PC-9 (cell line): Measurements from ENCODE around the gene RELCH. TPM values are rescaled to one million over a fixed set of nuclear protein-coding genes. Genes with fewer than 3 reads are reported as not detected.

ENCODE experiments used
- BruUV-seq: library from RNA; stranded (reverse); fragments of 400-500 nt; replicated peaks from 2 replicates; lab custom pipeline; 2021; lab: Mats Ljungman, UMichigan
- CTCF ChIA-PET: fragments of 300-600 bp; sonication (Branson Sonifier 250); formaldehyde crosslinking; loops from one replicate; lab custom pipeline; 2022; ENCODE audit warnings: antibody characterized with exemption; lab: Charles Lee
- POLR2A ChIA-PET: fragments of 300-600 bp; sonication (Branson Sonifier 250); formaldehyde crosslinking; loops from one replicate; lab custom pipeline; 2022; ENCODE audit warnings: antibody characterized with exemption; ENCODE audit not compliant: unreplicated experiment; lab: Charles Lee
- DNase-seq, 2 experiments: peaks; one replicate each; pipeline versions ENCODE4 v3.0.0 to v3.0.0-alpha.2; 2015 to 2022; ENCODE audit warnings: mixed read lengths in 1 of 2
- H2AFZ ChIP-seq: fragments of 200-600 bp; sonication (generic); 2 replicates; pipeline ENCODE4 v1.8.1; 2017; ENCODE audit warnings: antibody characterized with exemption
- H3F3A ChIP-seq: fragments of 200-600 bp; sonication (generic); 2 replicates; pipeline ENCODE4 v1.8.1; 2017; ENCODE audit warnings: antibody characterized with exemption, mild to moderate bottlenecking, low read depth; ENCODE audit not compliant: insufficient read depth
- H3K27ac ChIP-seq: fragments of 200-600 bp; sonication (generic); 2 replicates; pipeline ENCODE4 v1.6.1; 2016; ENCODE audit warnings: mixed run types
- H3K27me3 ChIP-seq: fragments of 200-600 bp; sonication (generic); 2 replicates; pipeline ENCODE4 v1.6.1; 2016; ENCODE audit warnings: low read depth, mixed run types; ENCODE audit not compliant: insufficient read depth
- H3K36me3 ChIP-seq: fragments of 200-600 bp; sonication (generic); 2 replicates; pipeline ENCODE4 v1.6.1; 2016; ENCODE audit warnings: low read depth, mixed run types
- H3K4me1 ChIP-seq: fragments of 200-600 bp; sonication (generic); replicated peaks from 2 replicates; pipeline ENCODE4 v1.6.1; 2016; ENCODE audit warnings: mixed run types; ENCODE audit not compliant: insufficient read depth
- H3K4me2 ChIP-seq: fragments of 200-600 bp; sonication (generic); 2 replicates; pipeline ENCODE4 v1.6.1; 2017; ENCODE audit warnings: mixed run types
- H3K4me3 ChIP-seq: fragments of 200-600 bp; sonication (generic); 2 replicates; pipeline ENCODE4 v1.6.1; 2016; ENCODE audit warnings: mixed run types
- H3K79me2 ChIP-seq: fragments of 200-600 bp; sonication (generic); 2 replicates; pipeline ENCODE4 v1.6.1; 2017; ENCODE audit warnings: low read depth, mixed run types
- H3K9me2 ChIP-seq: fragments of 200-600 bp; sonication (generic); 2 replicates; pipeline ENCODE4 v1.8.1; 2017; ENCODE audit warnings: mild to moderate bottlenecking; ENCODE audit not compliant: insufficient read depth
- H3K9me3 ChIP-seq: fragments of 200-600 bp; sonication (generic); 2 replicates; pipeline ENCODE4 v1.8.1; 2016; ENCODE audit warnings: low read depth; ENCODE audit not compliant: insufficient read depth
- H4K20me1 ChIP-seq: fragments of 200-600 bp; sonication (generic); 2 replicates; pipeline ENCODE4 v1.8.1; 2017; ENCODE audit not compliant: insufficient read depth
- EZH2 ChIP-seq: fragments of 200-600 bp; sonication (generic); IDR thresholded peaks from 2 replicates; pipeline ENCODE4 v1.8.0; 2017; ENCODE audit warnings: antibody characterized with exemption, low read depth
- intact Hi-C: fragments of 100-400 bp; cut with micrococcal nuclease; formaldehyde crosslinking; loops from one replicate; pipeline ENCODE4 v1.10.0; 2022; ENCODE audit not compliant: unreplicated experiment
- total RNA-seq: library from RNA; stranded (reverse); gene quantifications from 2 replicates; pipeline ENCODE4 v1.2.3, GENCODE V29; 2021
- TF ChIP-seq, protein P1 (sequence below): fragments of 200-600 bp; sonication (generic); conservative IDR thresholded peaks from 2 replicates; pipeline ENCODE4 v1.6.1; 2017; ENCODE audit warnings: mixed run types, antibody characterized with exemption, mild to moderate bottlenecking, moderate library complexity

The RELCH gene
- total RNA-seq, 1 experiment from 2014 or later, result 20.1 TPM

GRCh38 chr18:62140259-62140658 lies 46.8 kb upstream of the RELCH start:
- no peaks in the 10 kb centered on the region for H3K79me2 ChIP-seq
- no peaks in the 10 kb centered on the region for H3K9me2 ChIP-seq
- no peaks in the 10 kb centered on the region for H3K36me3 ChIP-seq
- H3K4me1 ChIP-seq, result no peaks in the 10 kb centered on the region
- H3K4me2 ChIP-seq, result no peak overlapping the region
- intact Hi-C loops, result no loop called here
- no peak for TF ChIP-seq EZH2
- DNase-seq, result no peak
- no peaks in the 10 kb centered on the region; the same call in 1 of the 2 replicates for H4K20me1 ChIP-seq
- H3K4me3 ChIP-seq, result no peak overlapping the region
- no peaks in the 10 kb centered on the region for H3K27me3 ChIP-seq
- no peaks in the 10 kb centered on the region for H3F3A ChIP-seq
- BruUV-seq, result no TSS peak
- H2AFZ ChIP-seq, result no peak overlapping the region
- H3K9me3 ChIP-seq, result no peaks in the 10 kb centered on the region
- H3K27ac ChIP-seq, result no peak overlapping the region
- ChIA-PET CTCF (no interaction called here), POLR2A (no interaction called here)

- Histone ChIP-seq H3K4me3 (no peak overlapping the region), H2AFZ (no peak overlapping the region), H3K27ac (no peak overlapping the region), H3F3A (no peaks in the 10 kb centered on the region), H3K36me3 (no peaks in the 10 kb centered on the region), H4K20me1 (no peaks in the 10 kb centered on the region; the same call in 1 of the 2 replicates), H3K79me2 (no peaks in the 10 kb centered on the region), H3K4me2 (no peak overlapping the region), H3K9me3 (no peaks in the 10 kb centered on the region), H3K9me2 (no peaks in the 10 kb centered on the region), H3K27me3 (no peaks in the 10 kb centered on the region), H3K4me1 (no peaks in the 10 kb centered on the region)
- DNase-seq, result no peak
- POLR2A ChIA-PET, result no interaction called here
- CTCF ChIA-PET, result no interaction called here
- no TSS peak for BruUV-seq
- TF ChIP-seq, protein P1, sequence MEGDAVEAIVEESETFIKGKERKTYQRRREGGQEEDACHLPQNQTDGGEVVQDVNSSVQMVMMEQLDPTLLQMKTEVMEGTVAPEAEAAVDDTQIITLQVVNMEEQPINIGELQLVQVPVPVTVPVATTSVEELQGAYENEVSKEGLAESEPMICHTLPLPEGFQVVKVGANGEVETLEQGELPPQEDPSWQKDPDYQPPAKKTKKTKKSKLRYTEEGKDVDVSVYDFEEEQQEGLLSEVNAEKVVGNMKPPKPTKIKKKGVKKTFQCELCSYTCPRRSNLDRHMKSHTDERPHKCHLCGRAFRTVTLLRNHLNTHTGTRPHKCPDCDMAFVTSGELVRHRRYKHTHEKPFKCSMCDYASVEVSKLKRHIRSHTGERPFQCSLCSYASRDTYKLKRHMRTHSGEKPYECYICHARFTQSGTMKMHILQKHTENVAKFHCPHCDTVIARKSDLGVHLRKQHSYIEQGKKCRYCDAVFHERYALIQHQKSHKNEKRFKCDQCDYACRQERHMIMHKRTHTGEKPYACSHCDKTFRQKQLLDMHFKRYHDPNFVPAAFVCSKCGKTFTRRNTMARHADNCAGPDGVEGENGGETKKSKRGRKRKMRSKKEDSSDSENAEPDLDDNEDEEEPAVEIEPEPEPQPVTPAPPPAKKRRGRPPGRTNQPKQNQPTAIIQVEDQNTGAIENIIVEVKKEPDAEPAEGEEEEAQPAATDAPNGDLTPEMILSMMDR, result no peak
- no peak for TF ChIP-seq EZH2
- intact Hi-C loops, result no loop called here
Measured at GRCh38 chr18:62144338-62144737, 42.7 kb upstream of the RELCH start.

GRCh38 chr18:62151068-62151771 lies 35.8 kb upstream of the RELCH start:
- no peaks in the 10 kb centered on the region for H3K79me2 ChIP-seq
- H3K4me2 ChIP-seq, result no peak overlapping the region
- no peaks in the 10 kb centered on the region for H3K4me1 ChIP-seq
- H2AFZ ChIP-seq, result no peak overlapping the region
- intact Hi-C loops, result no loop called here
- CTCF ChIA-PET, result no interaction called here
- POLR2A ChIA-PET, result interaction anchor here (0.6 kb wide), 1 partner anchor 592 kb away, joined by 4 read pairs; no protein-coding TSS in a partner anchor
- H3K4me3 ChIP-seq, result no peak overlapping the region
- no peaks in the 10 kb centered on the region for H4K20me1 ChIP-seq
- no peaks in the 10 kb centered on the region for H3K9me3 ChIP-seq
- H3F3A ChIP-seq, result no peaks in the 10 kb centered on the region
- H3K36me3 ChIP-seq, result no peaks in the 10 kb centered on the region
- no peaks in the 10 kb centered on the region for H3K9me2 ChIP-seq
- DNase-seq, result no peak
- no peaks in the 10 kb centered on the region for H3K27me3 ChIP-seq
- TF ChIP-seq, protein P1, result no peak
- no peak for TF ChIP-seq EZH2
- no peak overlapping the region for H3K27ac ChIP-seq
- no TSS peak for BruUV-seq
